ENCODE results near the gene GULP1. TPM values are rescaled to one million over a fixed set of nuclear protein-coding genes. Genes with fewer than 3 reads are reported as not detected.

The GULP1 gene
- total and polyA plus RNA-seq, 7 donors: 5.6 to 18.0 (median 11.3) TPM

DNA sequence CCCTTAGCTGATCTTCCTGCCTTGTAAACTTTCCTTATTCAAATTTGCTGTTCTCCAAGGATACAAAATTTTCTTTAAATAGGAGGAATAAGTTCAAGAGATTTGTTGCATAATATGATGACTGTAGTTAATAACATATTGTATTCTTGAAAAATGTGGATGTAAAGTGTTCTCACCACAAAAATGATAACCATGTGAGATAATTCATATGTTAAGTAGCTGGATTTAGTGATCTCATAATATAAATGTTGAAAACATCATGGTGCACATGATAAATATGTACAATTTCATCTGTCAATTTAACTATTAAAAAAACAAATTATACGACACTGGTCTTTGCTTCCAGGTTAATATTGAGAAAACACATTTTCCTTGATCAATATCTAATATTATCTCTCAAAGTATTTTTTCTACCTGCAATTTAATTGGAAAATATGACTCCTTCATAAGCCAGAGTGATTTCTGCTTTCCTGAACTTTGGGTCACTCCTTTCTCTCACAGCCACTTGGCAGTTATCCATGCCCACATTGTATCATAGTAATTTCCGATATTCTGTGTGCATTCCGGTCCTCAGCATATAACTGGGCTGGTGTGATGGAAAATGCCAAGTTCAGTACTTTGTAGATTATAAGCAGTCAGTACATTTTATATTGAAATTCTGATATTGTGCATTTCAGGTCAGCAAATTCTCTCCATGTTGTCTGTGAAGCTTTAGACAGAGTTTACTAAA, 152.6 kb downstream of the GULP1 start:
- Histone ChIP-seq H3K36me3 (ENCODE audit: insufficient read depth in 1 of 2, low read depth in 1 of 2) (no peaks in the 10 kb centered on the region), H3K4me3 (no peak overlapping the region), H3K27ac (no peak overlapping the region), H3K27me3 (ENCODE audit: insufficient read depth in 3 of 3, low read length in 2 of 3) (no peaks in the 10 kb centered on the region), H3K9me3 (no peaks in the 10 kb centered on the region), H3K4me1 (no peaks in the 10 kb centered on the region)
- DNase-seq (no peak), ATAC-seq (no peak)
- intact Hi-C loops (cut with DNase I): no loop called here
- TF ChIP-seq, protein P1, sequence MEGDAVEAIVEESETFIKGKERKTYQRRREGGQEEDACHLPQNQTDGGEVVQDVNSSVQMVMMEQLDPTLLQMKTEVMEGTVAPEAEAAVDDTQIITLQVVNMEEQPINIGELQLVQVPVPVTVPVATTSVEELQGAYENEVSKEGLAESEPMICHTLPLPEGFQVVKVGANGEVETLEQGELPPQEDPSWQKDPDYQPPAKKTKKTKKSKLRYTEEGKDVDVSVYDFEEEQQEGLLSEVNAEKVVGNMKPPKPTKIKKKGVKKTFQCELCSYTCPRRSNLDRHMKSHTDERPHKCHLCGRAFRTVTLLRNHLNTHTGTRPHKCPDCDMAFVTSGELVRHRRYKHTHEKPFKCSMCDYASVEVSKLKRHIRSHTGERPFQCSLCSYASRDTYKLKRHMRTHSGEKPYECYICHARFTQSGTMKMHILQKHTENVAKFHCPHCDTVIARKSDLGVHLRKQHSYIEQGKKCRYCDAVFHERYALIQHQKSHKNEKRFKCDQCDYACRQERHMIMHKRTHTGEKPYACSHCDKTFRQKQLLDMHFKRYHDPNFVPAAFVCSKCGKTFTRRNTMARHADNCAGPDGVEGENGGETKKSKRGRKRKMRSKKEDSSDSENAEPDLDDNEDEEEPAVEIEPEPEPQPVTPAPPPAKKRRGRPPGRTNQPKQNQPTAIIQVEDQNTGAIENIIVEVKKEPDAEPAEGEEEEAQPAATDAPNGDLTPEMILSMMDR (IDR thresholded peaks at IDR 0.05): no peak
- 83 to 93% (median 87%) methylated on average over 3 of the region's 3 CpGs for WGBS, 3 donors

DNA sequence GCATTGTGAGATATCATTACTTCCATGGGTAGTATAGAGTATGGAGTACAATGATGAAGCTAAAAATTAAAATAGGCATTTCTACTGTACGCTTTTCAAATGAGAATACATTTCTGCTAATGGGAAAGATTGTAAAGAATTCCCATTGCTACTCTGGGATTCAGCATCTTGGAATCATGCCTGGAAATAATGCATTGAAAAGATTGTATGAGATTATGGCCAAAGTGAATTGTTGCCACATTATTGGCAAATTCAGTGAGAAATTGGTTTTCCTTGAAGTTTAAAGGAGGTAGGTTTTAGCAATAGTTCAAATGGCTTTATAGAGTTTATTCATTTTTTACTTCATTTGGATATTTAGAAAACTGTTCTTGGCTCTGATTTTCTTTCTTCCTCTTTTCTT, 157.9 kb downstream of the GULP1 start:
- no peak overlapping the region for H3K4me3 ChIP-seq
- no peaks in the 10 kb centered on the region for H3K9me3 ChIP-seq
- H3K36me3 ChIP-seq (ENCODE audit: insufficient read depth in 1 of 2, low read depth in 1 of 2): no peaks in the 10 kb centered on the region
- TF ChIP-seq, protein P1 (IDR thresholded peaks at IDR 0.05): no peak
- 91 to 96% (median 93%) methylated on average over 1 of the region's 1 CpG for WGBS, 3 donors
- ATAC-seq: no peak
- intact Hi-C loops (cut with DNase I): no loop called here
- no peaks in the 10 kb centered on the region for H3K4me1 ChIP-seq
- no peak overlapping the region for H3K27ac ChIP-seq
- no peaks in the 10 kb centered on the region for H3K27me3 ChIP-seq (ENCODE audit: insufficient read depth in 3 of 3, low read length in 2 of 3)
- DNase-seq: no peak

DNA sequence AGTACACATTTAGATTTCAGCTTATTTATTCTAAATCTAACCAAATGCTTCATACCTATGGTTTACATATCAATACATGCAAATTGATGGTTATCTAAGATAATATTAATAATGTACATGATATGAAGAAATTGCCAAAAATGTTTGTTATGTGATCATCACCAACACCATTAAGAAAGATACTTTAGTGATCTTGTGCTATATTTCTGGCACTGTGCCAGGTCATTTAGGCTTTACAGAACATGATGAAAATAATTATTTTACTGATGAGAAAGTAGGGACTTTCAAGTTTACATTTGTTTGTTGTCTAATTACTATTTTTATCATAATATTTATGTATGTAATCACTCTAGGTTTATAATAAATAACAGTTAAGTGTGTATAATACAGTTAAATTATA, 158.3 kb downstream of the GULP1 start:
- TF ChIP-seq, protein P1 (IDR thresholded peaks at IDR 0.05): no peak
- intact Hi-C loops (cut with DNase I): no loop called here
- Histone ChIP-seq H3K9me3 (no peaks in the 10 kb centered on the region), H3K4me1 (no peaks in the 10 kb centered on the region), H3K27me3 (ENCODE audit: insufficient read depth in 3 of 3, low read length in 2 of 3) (no peaks in the 10 kb centered on the region), H3K36me3 (ENCODE audit: insufficient read depth in 1 of 2, low read depth in 1 of 2) (no peaks in the 10 kb centered on the region), H3K27ac (no peak overlapping the region), H3K4me3 (no peak overlapping the region)
- DNase-seq (no peak), ATAC-seq (no peak)

DNA sequence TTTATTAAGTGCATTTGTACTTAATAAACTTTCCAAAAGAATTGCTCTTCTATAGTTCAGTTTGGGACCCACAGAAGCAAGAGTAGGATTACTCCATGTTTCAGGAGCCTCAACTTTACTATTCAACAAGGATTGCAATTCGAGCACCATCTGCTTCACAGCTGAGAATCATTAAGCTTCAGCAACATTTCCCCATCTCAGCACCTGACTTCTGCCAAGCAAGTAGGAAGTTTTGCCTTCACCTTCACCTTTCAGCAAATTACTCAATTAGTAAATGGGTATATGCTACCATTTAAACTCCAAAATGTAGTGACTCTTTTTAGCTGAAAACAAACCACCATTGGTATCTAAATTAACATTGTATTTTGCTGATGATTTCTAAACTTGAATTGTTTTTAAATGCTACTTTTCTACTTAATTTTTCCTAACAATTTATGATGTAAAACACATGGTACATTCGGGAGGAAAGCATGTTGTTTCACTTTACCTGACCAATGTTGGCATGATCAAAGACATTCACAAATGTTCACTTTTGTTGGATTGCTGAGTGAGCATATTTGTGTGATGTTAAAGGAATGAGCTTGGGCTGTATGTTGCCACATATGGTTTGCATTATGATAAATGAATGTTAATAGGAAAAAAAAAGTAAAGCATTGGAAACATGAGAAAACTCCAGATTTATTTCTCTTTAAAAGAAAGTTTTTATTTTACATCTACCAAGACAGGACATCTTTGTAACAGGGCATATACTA, 159.2 kb downstream of the GULP1 start:
- intact Hi-C loops (cut with DNase I): no loop called here
- DNase-seq (no peak), ATAC-seq (no peak)
- no peaks in the 10 kb centered on the region for H3K4me1 ChIP-seq
- H3K27me3 ChIP-seq (ENCODE audit: insufficient read depth in 3 of 3, low read length in 2 of 3): no peaks in the 10 kb centered on the region
- no peak overlapping the region for H3K4me3 ChIP-seq
- no peaks in the 10 kb centered on the region for H3K9me3 ChIP-seq
- TF ChIP-seq, protein P1 (IDR thresholded peaks at IDR 0.05): no peak
- H3K27ac ChIP-seq: no peak overlapping the region
- 70 to 81% (median 73%) methylated on average over 2 of the region's 2 CpGs for WGBS, 3 donors
- no peaks in the 10 kb centered on the region for H3K36me3 ChIP-seq (ENCODE audit: insufficient read depth in 1 of 2, low read depth in 1 of 2)

All from psoas muscle (tissue), 8 donors.